ENCODE results near the gene EHD2. TPM values are rescaled to one million over a fixed set of nuclear protein-coding genes. Genes with fewer than 3 reads are reported as not detected.
A peak's percentile ranks its signal among the peaks of the same experiment; 100 is the strongest.

The EHD2 gene
- polyA plus RNA-seq, 3 donors: not detected

- peaks cover 40 to 67% of the 10 kb centered on the region in 2 donors for H3K36me3 Mint-ChIP-seq
- no peaks in the 10 kb centered on the region for H3K79me2 ChIP-seq (ENCODE audit: insufficient read depth, low read length)
- H3K4me1 Mint-ChIP-seq: no peaks in the 10 kb centered on the region
- H3K36me3 ChIP-seq (replicated peaks in 1 of 2; ENCODE audit: control insufficient read depth in 1 of 2, insufficient read depth in 2 of 2, low read length in 2 of 2): peaks cover 16 to 68% of the 10 kb centered on the region in 2 donors
- H2AFZ ChIP-seq (ENCODE audit: insufficient read depth, low read depth, low read length, poor library complexity, severe bottlenecking): no peak overlapping the region
- intact Hi-C loops (cut with micrococcal nuclease): no loop called here
- H3K27me3 Mint-ChIP-seq (ENCODE audit: low read depth in 3 of 3): no peaks in the 10 kb centered on the region
- H3K27ac Mint-ChIP-seq: peak overlapping the region in 1 of 7 donors; percentile 9
- no peak overlapping the region for H3K4me3 Mint-ChIP-seq
- H3K9me3 ChIP-seq (replicated peaks in 1 of 2; ENCODE audit: control insufficient read depth in 1 of 2, insufficient read depth in 1 of 2, low read length in 2 of 2): peaks cover 0 to 4% of the 10 kb centered on the region in 2 donors
- peaks cover 0 to 6% (median 0%) of the 10 kb centered on the region in 7 donors for H3K9me3 Mint-ChIP-seq
- no peak overlapping the region for H3K4me3 ChIP-seq (replicated peaks in 1 of 3; ENCODE audit: low read depth in 2 of 3, low read length in 3 of 3)
- no peak overlapping the region for H3K27ac ChIP-seq (ENCODE audit: low read depth in 1 of 2, low read length in 2 of 2)
- 98% methylated on average over 7 of the region's 7 CpGs for WGBS (ENCODE audit: insufficient coverage)
- peaks cover 21% of the 10 kb centered on the region for H4K20me1 ChIP-seq (ENCODE audit: insufficient read depth, low read length)
- H3K9ac ChIP-seq (ENCODE audit: insufficient read depth, low read length, poor library complexity, severe bottlenecking): no peak overlapping the region
- H3K27me3 ChIP-seq (ENCODE audit: control insufficient read depth in 2 of 2, insufficient read depth in 2 of 2, low read length in 2 of 2): no peaks in the 10 kb centered on the region
- no peak for DNase-seq
- H3K4me2 ChIP-seq (replicated peaks; ENCODE audit: extremely low read depth, low read length, poor library complexity, severe bottlenecking): no peak overlapping the region
- H3K4me1 ChIP-seq (ENCODE audit: control insufficient read depth in 1 of 2, insufficient read depth in 2 of 2, low read length in 2 of 2): no peaks in the 10 kb centered on the region
- no peak for TF ChIP-seq CTCF (IDR thresholded peaks at IDR 0.05)
Measured at GRCh38 chr19:47687906-47688305, 25.3 kb upstream of the EHD2 start.

- H3K4me3 Mint-ChIP-seq: no peak overlapping the region
- intact Hi-C loops (cut with micrococcal nuclease): no loop called here
- no peaks in the 10 kb centered on the region for H3K27me3 ChIP-seq (ENCODE audit: control insufficient read depth in 2 of 2, insufficient read depth in 2 of 2, low read length in 2 of 2)
- peaks cover 0 to 6% (median 0%) of the 10 kb centered on the region in 7 donors for H3K9me3 Mint-ChIP-seq
- H3K4me3 ChIP-seq (replicated peaks in 1 of 3; ENCODE audit: low read depth in 2 of 3, low read length in 3 of 3): no peak overlapping the region
- peaks cover 18 to 56% of the 10 kb centered on the region in 2 donors for H3K36me3 ChIP-seq (replicated peaks in 1 of 2; ENCODE audit: control insufficient read depth in 1 of 2, insufficient read depth in 2 of 2, low read length in 2 of 2)
- peaks cover 0 to 4% of the 10 kb centered on the region in 2 donors for H3K9me3 ChIP-seq (replicated peaks in 1 of 2; ENCODE audit: control insufficient read depth in 1 of 2, insufficient read depth in 1 of 2, low read length in 2 of 2)
- H2AFZ ChIP-seq (ENCODE audit: insufficient read depth, low read depth, low read length, poor library complexity, severe bottlenecking): no peak overlapping the region
- peaks cover 14% of the 10 kb centered on the region for H4K20me1 ChIP-seq (ENCODE audit: insufficient read depth, low read length)
- no peak for TF ChIP-seq CTCF (IDR thresholded peaks at IDR 0.05)
- no peak overlapping the region for H3K9ac ChIP-seq (ENCODE audit: insufficient read depth, low read length, poor library complexity, severe bottlenecking)
- H3K27me3 Mint-ChIP-seq (ENCODE audit: low read depth in 3 of 3): no peaks in the 10 kb centered on the region
- no peaks in the 10 kb centered on the region for H3K79me2 ChIP-seq (ENCODE audit: insufficient read depth, low read length)
- H3K27ac Mint-ChIP-seq: peak overlapping the region in 2 of 7 donors; percentile 18 to 57
- H3K27ac ChIP-seq (ENCODE audit: low read depth in 1 of 2, low read length in 2 of 2): no peak overlapping the region
- no peaks in the 10 kb centered on the region for H3K4me1 ChIP-seq (ENCODE audit: control insufficient read depth in 1 of 2, insufficient read depth in 2 of 2, low read length in 2 of 2)
- H3K4me1 Mint-ChIP-seq: no peaks in the 10 kb centered on the region
- H3K36me3 Mint-ChIP-seq: peaks cover 40 to 62% of the 10 kb centered on the region in 2 donors
- DNase-seq: no peak
- WGBS (ENCODE audit: insufficient coverage): 61% methylated on average over 2 of the region's 5 CpGs
- no peak overlapping the region for H3K4me2 ChIP-seq (replicated peaks; ENCODE audit: extremely low read depth, low read length, poor library complexity, severe bottlenecking)
Measured at GRCh38 chr19:47691090-47691489, 22.1 kb upstream of the EHD2 start.
